Fibroblast of lung (primary cell): ENCODE data around the gene PRDX4. TPM values are rescaled to one million over a fixed set of nuclear protein-coding genes. Genes with fewer than 3 reads are reported as not detected.
A peak's percentile ranks its signal among the peaks of the same experiment; 100 is the strongest.

Experiments
- DNase-seq, 2 donors: peaks; one replicate each; pipeline versions ENCODE4 v3.0.0 to v3.0.0-alpha.2; 2010; ENCODE audit warnings: low read depth in 2 of 2
- H2AFZ ChIP-seq: 2 replicates; pipeline ENCODE4 v1.5.1; 2012; ENCODE audit warnings: low read length, control low read depth, inconsistent platforms
- H3K27ac ChIP-seq: 2 replicates; pipeline ENCODE4 v1.5.1; 2011; ENCODE audit warnings: low read length, control low read depth; ENCODE audit not compliant: insufficient read depth
- H3K27me3 ChIP-seq: 2 replicates; pipeline ENCODE4 v1.5.1; 2011; ENCODE audit warnings: mild to moderate bottlenecking, low read length; ENCODE audit not compliant: control insufficient read depth, insufficient read depth
- H3K36me3 ChIP-seq: 2 replicates; pipeline ENCODE4 v1.5.1; 2011; ENCODE audit warnings: low read length; ENCODE audit not compliant: control insufficient read depth, insufficient read depth
- H3K4me1 ChIP-seq: 2 replicates; pipeline ENCODE4 v1.5.1; 2011; ENCODE audit warnings: low read length; ENCODE audit not compliant: control insufficient read depth, insufficient read depth; ENCODE audit errors: extremely low read depth
- H3K4me2 ChIP-seq: 2 replicates; pipeline ENCODE4 v1.5.1; 2011; ENCODE audit warnings: low read length, control low read depth; ENCODE audit not compliant: insufficient read depth; ENCODE audit errors: extremely low read depth
- H3K4me3 ChIP-seq, 4 experiments: fragments of 200-600 bp in 1 of 4; sonication (generic) in 1 of 4; replicated peaks in 1 of 4; 2 replicates each; pipeline ENCODE4 v1.5.1; 2011 to 2016; ENCODE audit warnings: low read length in 4 of 4, low read depth in 3 of 4, mild to moderate bottlenecking in 3 of 4, control low read depth in 2 of 4, inconsistent platforms in 1 of 4, mixed read lengths in 1 of 4; ENCODE audit not compliant: insufficient read depth in 1 of 4; ENCODE audit errors: control extremely low read depth in 1 of 4
- H3K79me2 ChIP-seq: 2 replicates; pipeline ENCODE4 v1.5.1; 2012; ENCODE audit warnings: mild to moderate bottlenecking, low read length, inconsistent platforms; ENCODE audit not compliant: control insufficient read depth, insufficient read depth
- H3K9ac ChIP-seq: 2 replicates; pipeline ENCODE4 v1.5.1; 2011; ENCODE audit warnings: mild to moderate bottlenecking, low read length, control low read depth; ENCODE audit not compliant: insufficient read depth
- H3K9me3 ChIP-seq: 2 replicates; pipeline ENCODE4 v1.5.1; 2012; ENCODE audit warnings: low read depth, low read length; ENCODE audit not compliant: control insufficient read depth, insufficient read depth
- H4K20me1 ChIP-seq: 2 replicates; pipeline ENCODE4 v1.5.1; 2011; ENCODE audit warnings: low read length; ENCODE audit not compliant: control insufficient read depth, insufficient read depth; ENCODE audit errors: extremely low read depth
- CTCF ChIP-seq, 2 donors: IDR thresholded peaks in 1 of 2; conservative IDR thresholded peaks in 1 of 2; 1 replicate in 1 of 2; 2 replicates in 1 of 2; pipeline ENCODE4 v1.5.1; 2011 to 2012; ENCODE audit warnings: low read length in 2 of 2, control low read depth in 1 of 2, inconsistent platforms in 1 of 2, low read depth in 1 of 2, mild to moderate bottlenecking in 1 of 2
- EZH2 ChIP-seq: IDR thresholded peaks from 2 replicates; pipeline ENCODE4 v1.5.1; 2012; ENCODE audit warnings: low read length, control low read depth, mild to moderate bottlenecking; ENCODE audit errors: missing control alignments
- polyA plus RNA-seq, 2 donors: library from polyadenylated mRNA; depleted of rRNA in 1 of 2; stranded (reverse) in 1 of 2; unstranded in 1 of 2; fragments of >200 nt; gene quantifications; 2 replicates each; pipeline ENCODE4 v1.2.1, GENCODE V29; 2011 to 2012; ENCODE audit warnings: missing spikeins in 1 of 2
- total RNA-seq: library from RNA; depleted of rRNA; stranded (reverse); fragments of >200 nt; gene quantifications from 2 replicates; pipeline ENCODE4 v1.2.1, GENCODE V29; 2014

Gene PRDX4
- total and polyA plus RNA-seq, 2 donors (not counting 1 experiment from before 2014, with no cell fraction given): 163 to 189 TPM

GRCh38 chrX:23626651-23627050 is 40.6 kb upstream of the PRDX4 start:
- Histone ChIP-seq H3K4me2 (no peak overlapping the region), H3K79me2 (no peaks in the 10 kb centered on the region), H3K36me3 (no peaks in the 10 kb centered on the region)

GRCh38 chrX:23628131-23628530 is 39.2 kb upstream of the PRDX4 start:
- Histone ChIP-seq H3K9ac (no peak overlapping the region), H3K36me3 (no peaks in the 10 kb centered on the region), H3K4me2 (no peak overlapping the region), H3K27me3 (no peaks in the 10 kb centered on the region), H2AFZ (no peak overlapping the region), H4K20me1 (no peaks in the 10 kb centered on the region), H3K79me2 (no peaks in the 10 kb centered on the region), H3K4me1 (no peaks in the 10 kb centered on the region), H3K27ac (no peak overlapping the region), H3K4me3 (no peak overlapping the region), H3K9me3 (no peaks in the 10 kb centered on the region)
- TF ChIP-seq CTCF (conservative IDR thresholded peaks at IDR 0.05 in 1 of 2, IDR thresholded peaks at IDR 0.05 in 1 of 2; ENCODE audit: low read depth in 1 of 2, low read length in 2 of 2) (no peak), EZH2 (no peak)
- no peak for DNase-seq

More at GRCh38 chrX:23626651-23627050, 40.6 kb upstream of the PRDX4 start:
- Histone ChIP-seq H3K4me3 (no peak overlapping the region), H2AFZ (no peak overlapping the region), H4K20me1 (no peaks in the 10 kb centered on the region), H3K4me1 (no peaks in the 10 kb centered on the region), H3K9ac (no peak overlapping the region), H3K27me3 (no peaks in the 10 kb centered on the region), H3K27ac (no peak overlapping the region), H3K9me3 (no peaks in the 10 kb centered on the region)
- DNase-seq: no peak
- TF ChIP-seq CTCF (conservative IDR thresholded peaks at IDR 0.05 in 1 of 2, IDR thresholded peaks at IDR 0.05 in 1 of 2; ENCODE audit: low read depth in 1 of 2, low read length in 2 of 2) (no peak), EZH2 (no peak)

GRCh38 chrX:23631136-23631535 is 36.2 kb upstream of the PRDX4 start:
- H3K4me2 ChIP-seq: no peak overlapping the region
- H3K36me3 ChIP-seq: no peaks in the 10 kb centered on the region
- H4K20me1 ChIP-seq: no peaks in the 10 kb centered on the region
- H3K27ac ChIP-seq: no peak overlapping the region
- no peak for TF ChIP-seq CTCF (conservative IDR thresholded peaks at IDR 0.05 in 1 of 2, IDR thresholded peaks at IDR 0.05 in 1 of 2; ENCODE audit: low read depth in 1 of 2, low read length in 2 of 2)
- TF ChIP-seq EZH2: no peak
- no peak overlapping the region for H3K9ac ChIP-seq
- H3K27me3 ChIP-seq: no peaks in the 10 kb centered on the region
- no peak overlapping the region for H3K4me3 ChIP-seq
- no peak overlapping the region for H2AFZ ChIP-seq
- no peaks in the 10 kb centered on the region for H3K9me3 ChIP-seq
- H3K4me1 ChIP-seq: no peaks in the 10 kb centered on the region
- DNase-seq: peak in 1 of 2 donors; percentile 43
- H3K79me2 ChIP-seq: no peaks in the 10 kb centered on the region
